HG02981 (cell line): Measurements from ENCODE around the gene SHISA6.

Experiments
- ATAC-seq: cut with Tn5 transposase; IDR thresholded peaks from one replicate; pipeline ENCODE4 v1.9.1; 2021; ENCODE audit warnings: mild to moderate bottlenecking, moderate library complexity; ENCODE audit not compliant: unreplicated experiment

SHISA6 gene

GRCh38 chr17:11564589-11565380 lies 323.8 kb downstream of the SHISA6 start:
- ATAC-seq, result no peak

DNA sequence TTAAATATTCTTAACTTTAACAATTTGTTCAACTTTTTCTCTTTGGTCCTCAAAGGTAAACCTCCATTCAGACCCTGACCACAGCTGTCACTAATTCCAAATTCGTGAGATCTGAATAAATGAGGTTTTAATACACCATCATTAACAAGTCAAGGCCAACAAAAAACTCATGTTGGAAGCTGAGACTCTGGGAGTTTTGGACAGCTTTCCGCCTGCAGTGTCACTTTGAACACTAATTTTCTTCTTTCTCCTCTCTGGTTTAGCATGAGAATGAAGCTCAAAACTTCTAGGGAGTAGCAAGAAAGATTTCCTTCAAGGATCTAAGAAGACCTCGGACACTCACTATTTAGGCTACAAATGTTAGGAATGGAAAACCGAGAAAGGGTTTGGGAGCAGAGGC lies 324.6 kb downstream of the SHISA6 start:
- no peak for ATAC-seq

GRCh38 chr17:11578998-11579397 lies 338.0 kb downstream of the SHISA6 start:
- no peak for ATAC-seq

GRCh38 chr17:11580677-11581076 lies 339.7 kb downstream of the SHISA6 start:
- ATAC-seq, result no peak

GRCh38 chr17:11582217-11582616 lies 341.2 kb downstream of the SHISA6 start:
- no peak for ATAC-seq

DNA sequence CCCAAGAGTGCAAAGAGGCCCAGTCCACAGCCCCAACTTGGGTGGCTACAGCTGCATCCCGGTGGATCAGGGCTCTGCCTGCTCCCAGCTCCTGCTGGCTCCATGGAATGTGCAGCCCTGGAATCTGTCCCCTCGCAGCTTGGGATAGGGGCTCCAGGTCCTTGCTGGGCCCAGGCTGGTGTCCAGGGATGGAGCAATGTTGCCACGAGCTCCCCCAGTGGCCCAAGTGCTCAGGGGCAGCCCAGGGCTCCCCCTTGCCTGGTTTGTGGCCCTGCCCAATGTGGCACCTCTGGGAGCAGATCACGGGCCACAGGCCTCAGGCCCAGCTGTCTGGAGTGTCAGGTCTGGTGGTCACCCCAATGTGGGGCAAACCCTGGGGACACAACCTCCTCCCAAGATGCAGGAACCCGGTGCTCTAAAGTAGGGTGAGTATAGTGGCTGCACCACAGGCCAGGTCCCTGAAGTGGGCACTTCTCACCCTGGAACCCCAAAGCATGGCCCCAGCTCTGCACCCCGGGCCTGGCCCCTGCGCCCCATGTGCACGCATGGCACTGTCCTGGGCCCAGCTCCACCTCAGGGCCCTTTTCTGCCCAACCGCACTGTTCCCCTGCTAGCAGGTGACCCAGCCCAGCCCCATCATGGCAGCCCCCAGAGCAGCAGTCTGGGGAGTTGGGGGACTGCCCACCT lies 342.4 kb downstream of the SHISA6 start:
- no peak for ATAC-seq

DNA sequence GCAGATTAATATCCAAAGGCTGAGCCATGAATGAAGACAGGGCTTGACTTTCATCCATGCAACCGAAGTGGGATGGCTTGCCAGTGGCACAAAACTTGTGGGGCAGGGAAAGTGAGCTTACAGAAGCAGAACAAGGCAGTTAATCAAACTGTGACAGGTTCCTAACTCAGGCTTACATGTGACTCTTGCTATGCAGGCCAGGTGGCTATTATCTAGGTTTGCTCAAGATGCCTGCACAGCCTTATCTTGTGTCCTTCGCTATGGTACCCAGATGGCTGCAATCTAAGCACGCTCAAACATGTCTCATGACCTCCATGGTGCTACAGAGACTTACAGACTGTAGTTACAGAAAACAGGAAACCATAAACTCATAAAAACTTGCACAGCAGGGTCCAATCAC lies 348.7 kb downstream of the SHISA6 start:
- ATAC-seq, result no peak

GRCh38 chr17:11598274-11599221 lies 357.5 kb downstream of the SHISA6 start, which contains the start of gene DNAH9:
Gene DNAH9, plus strand, starts transcription at chr17:11598470. Its CDS starts 29 bp downstream, at chr17:11598499.
- ATAC-seq, result no peak

- no peak for ATAC-seq
Measured at GRCh38 chr17:11601661-11602060, 360.6 kb downstream of the SHISA6 start.

GRCh38 chr17:11608396-11608795 lies 367.4 kb downstream of the SHISA6 start:
- ATAC-seq, result no peak

DNA sequence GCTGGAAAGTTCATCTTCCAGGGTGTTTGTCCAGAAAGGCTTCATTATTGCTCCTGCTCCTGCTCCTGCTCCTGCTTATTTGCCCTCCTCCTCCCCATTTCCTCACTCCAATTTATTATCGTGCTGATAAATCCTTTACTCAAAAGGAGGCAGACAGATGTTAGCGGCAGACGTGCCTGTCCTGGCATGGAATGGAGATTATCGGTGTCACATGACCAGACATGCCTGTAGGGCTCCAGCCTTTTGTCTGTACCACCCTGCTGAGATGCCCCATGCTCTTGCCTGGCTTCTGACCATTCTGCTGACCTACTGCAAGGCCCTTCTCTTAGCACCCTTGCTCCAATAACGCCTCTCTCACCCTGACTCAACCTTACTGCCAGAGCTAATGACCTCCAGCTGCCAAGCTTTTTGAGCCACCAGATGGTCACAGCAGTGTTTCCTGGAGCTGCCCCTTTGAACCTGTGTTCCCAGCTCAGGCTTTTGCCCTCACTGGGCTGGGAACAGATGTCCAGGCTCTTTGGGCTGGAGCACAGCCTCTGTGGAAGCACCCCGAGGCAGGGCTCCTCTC lies 370.1 kb downstream of the SHISA6 start:
- no peak for ATAC-seq

DNA sequence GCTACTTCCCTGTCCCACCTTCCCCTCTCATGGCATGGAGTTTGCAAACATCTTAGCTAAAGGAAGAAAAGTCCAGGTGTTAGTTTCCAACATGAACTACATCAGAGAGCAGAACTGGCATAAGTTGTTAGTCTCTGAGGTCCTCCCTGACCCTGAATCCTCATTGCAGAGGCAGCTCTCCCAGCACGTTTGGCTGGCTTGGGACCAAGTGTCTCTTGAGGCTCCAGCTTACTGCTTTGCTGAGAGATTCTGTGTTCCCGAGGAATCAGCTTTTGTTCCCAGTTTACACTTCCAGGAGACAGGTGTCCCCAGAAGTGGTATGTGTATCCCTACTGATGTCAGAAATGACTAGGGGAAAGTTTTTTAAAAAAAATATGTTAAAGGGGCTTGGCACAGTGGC lies 371.9 kb downstream of the SHISA6 start:
- ATAC-seq, result no peak
